GM21381 (cell line): Measurements from ENCODE around the gene DDX60.
A peak's percentile ranks its signal among the peaks of the same experiment; 100 is the strongest.

Experiments
- ATAC-seq: cut with Tn5 transposase; IDR thresholded peaks from one replicate; pipeline ENCODE4 v1.9.1; 2021; ENCODE audit warnings: mild to moderate bottlenecking, moderate library complexity; ENCODE audit not compliant: unreplicated experiment

DDX60 gene

DNA sequence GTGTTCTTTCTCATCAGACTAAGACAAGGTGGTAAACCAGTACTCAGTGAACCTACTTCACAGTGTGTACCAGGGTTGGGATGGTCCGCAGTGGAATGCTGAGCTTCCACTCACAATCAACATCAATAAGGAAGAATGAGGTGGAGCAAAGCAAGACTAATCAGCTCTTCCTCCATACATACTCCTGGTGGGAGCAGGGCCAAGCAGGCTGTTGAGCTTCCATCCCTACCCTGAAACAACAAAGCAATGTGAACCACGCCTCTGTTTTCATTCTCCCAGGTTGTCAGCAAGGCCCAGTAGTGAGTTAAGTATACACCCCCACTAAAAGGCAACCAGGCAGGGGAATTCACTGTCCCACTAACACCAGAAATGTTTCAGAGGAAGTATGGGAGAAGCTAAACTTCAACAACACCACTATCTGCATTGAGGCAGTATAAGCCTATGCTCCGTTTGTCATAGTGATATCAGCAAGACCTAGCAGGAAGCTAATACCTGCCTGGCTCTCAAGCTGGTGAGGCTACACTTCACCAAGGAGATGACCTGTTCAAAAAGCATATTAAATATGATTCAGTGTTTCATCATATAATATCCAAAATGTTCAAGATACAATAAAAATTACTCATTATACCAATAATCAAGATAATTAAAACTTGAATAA, 109.5 kb downstream of the DDX60 start:
- no peak for ATAC-seq

DNA sequence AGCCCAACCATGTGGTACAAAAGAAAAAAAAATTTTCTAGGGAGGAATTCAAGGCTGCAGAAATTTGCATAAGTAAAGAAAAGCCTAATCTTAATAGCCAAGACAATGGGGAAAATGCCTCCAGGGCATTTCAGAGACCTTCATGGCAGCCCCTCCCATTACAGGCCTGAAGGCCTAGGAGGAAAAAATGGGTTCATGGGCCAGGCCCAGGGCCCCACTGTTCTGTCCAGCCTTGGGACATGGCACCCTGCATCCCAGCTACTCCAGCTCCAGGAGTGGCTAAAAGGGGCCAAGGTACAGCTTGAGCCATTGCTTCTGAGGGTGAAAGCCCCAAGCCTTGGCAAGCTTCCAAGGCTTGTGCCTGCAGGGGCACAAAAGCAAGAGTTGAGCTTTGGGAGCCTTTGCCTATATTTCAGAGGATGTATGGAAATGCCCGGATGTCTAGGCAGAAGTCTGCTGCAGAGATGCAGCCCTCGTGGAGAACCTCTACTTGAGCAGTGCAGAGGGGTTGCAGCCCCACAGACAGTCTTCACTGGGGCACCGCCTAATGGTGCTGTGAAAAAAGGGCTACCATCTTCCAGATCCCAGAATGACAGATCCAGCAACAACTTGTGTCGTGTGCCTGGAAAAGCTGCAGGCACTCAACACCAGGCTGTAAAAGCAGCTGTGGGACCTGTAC, 115.2 kb downstream of the DDX60 start:
- no peak for ATAC-seq

DNA sequence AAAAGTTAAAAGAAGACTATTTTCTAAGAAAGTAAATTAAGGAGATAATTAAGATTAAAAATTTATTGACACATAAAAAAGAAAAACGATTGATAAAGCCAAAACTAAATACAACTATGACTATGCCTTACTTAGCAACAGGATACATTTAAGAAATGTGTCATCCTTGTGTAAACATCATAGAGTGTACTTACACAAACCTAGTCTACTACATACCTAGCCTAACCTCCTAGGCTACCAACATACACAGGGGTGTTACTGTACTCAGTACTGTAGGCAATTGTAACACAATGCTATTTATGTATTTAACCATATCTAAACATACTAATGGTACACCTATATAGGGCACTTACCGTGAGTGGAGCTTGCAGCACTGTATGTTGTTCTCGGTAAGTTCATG, 117.9 kb downstream of the DDX60 start:
- no peak for ATAC-seq

DNA sequence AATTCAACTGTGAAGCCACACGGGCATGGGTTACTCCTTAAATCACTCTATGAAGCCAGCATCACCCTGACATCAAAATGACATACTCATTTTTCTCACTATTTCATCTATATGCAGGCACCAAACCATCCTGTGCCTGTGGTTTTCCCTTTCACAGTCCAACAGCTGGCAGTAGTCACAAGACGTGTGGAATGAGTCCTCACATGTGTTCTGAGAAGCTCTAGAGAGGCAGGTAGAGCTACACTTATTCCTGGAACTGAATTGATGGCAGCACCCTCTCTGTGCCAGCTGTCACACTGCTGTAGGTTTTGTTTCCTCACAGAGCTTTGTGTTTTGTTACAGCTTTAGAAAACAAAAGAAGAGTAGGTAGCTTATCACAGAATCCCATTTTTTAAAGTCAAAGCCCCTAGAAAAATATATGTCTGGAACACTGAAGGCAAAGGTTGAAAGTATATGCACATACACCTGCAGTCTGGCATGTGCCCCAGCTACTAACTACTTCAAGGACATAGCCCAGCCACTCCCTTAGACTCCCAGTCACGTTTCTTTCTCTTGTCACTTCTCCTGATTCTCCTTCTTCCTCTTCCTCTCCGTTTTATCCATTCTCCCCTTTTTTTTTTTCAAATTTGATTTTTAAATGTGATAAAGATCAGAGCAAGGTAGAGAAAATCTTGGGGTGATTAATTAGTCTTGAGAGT, 119.1 kb downstream of the DDX60 start:
- ATAC-seq: no peak

DNA sequence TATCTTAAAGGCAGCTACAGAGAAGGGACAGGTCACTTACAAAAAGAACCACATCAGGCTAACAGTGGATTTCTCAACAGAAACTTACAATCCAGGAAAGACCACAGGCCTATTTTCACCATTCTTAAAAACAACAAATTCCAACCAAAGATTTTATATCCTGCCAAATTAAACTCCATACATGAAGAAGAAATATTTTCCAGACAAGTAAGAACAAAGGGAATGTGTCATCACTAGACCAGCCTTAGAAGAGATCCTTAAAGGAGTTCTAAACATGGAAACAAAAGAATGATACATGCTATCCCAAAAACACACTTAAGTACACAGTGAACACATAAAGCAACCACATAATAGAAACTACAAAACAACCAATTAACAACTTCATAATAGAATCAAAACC, 120.6 kb downstream of the DDX60 start:
- no peak for ATAC-seq

DNA sequence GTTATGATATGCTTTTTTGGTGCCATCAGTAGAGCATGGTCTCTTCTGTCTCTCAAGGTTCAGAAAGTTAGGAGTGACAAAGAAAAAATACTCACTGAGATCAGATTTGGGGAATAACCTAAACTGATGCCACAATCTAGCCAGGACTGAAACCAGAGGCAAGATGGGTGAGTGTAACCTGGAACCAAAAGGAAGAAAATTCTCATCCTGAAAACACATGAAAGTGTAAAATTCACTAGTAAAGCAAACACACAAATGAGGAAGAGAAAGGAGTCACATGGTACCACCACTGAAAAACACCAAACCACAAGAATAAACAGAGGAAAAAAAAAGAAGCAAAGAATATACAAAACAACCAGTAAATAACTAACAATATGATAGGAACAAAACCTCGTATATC, 129.8 kb downstream of the DDX60 start:
- peak; percentile 48 for ATAC-seq

DNA sequence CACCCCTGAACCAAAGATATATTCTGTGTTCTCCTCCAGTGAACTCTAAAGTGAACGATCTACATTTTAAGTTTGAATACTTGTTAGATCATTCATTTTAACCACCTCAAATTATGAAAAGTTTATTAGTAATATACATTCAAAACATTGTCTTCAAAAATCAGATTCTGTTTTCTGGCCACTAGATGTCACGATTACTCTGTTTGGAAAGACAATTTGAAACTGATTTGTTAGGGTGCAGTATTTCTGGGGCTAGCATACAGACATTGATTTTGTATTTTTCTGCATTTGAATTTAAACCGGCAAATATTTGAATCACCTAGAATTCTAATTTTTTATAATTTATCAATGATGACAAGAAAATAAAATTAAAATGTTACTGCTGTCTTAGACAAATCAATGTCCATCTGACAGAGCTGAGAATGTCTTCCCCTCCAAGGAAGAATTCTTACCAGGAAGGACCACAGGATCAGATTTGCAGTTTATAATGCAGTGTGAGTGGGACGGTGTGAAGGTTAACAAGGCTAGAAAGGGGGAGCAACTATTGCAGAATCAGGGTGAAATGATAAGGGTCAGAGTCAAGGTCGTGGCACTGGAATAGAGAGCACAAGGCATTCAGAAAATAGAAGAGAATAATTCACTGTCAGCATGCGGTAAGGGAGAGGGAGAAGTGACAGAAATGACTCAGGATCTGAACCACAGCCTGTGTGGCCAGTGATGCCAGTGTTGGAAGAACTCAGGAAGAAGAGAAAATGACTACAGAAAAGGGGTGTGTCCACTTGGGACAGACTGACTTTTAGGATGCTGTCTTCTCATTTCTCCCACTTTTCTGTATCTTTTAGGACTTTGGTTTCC, 134.6 kb downstream of the DDX60 start:
- no peak for ATAC-seq

DNA sequence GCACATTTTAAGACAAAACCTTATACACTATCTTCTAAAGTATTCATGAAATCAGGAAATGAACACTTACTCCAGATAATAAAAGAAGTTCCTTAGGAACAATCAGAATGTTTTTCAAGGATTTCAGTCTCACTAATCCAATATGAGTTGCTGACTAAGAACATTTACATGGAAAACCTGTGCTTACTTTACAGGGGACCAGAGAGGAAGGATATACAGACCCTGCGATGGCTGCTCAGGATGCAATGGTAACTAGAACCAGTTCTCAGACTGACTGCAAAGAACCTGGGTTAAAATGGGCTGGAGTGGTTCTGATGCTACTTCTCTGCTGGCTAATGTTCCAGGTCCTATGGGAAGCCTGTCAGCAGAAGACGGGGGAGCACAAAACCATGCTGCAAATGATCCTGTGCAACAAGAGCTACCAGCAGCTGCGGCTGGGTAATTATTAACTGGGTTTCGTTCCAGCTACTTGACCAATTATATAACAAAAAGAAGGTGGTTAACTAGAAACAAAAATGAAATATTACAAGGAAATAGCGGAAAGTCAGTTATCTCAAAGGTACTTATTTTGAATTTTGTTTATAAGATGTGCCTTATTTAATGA, 140.9 kb downstream of the DDX60 start:
- no peak for ATAC-seq

DNA sequence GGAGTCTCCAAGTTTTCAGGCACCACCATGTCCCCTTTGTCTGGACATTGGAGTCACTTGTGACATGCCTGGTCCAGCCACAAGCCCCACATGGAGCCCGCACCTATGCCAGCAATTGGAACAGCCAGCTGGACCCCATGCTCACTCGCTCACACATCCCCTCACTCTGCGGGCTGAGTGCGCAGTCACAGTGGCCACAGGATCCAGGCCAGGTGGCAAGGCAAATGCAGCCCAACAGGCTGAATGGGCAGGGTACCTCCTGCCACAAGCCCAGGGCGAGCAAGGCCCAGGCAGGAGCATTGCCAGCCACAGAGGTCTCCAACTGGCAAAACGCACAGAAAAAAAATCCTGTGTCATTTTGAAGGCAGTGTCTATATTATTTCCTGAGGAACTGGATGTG, 144.2 kb downstream of the DDX60 start:
- ATAC-seq: no peak

DNA sequence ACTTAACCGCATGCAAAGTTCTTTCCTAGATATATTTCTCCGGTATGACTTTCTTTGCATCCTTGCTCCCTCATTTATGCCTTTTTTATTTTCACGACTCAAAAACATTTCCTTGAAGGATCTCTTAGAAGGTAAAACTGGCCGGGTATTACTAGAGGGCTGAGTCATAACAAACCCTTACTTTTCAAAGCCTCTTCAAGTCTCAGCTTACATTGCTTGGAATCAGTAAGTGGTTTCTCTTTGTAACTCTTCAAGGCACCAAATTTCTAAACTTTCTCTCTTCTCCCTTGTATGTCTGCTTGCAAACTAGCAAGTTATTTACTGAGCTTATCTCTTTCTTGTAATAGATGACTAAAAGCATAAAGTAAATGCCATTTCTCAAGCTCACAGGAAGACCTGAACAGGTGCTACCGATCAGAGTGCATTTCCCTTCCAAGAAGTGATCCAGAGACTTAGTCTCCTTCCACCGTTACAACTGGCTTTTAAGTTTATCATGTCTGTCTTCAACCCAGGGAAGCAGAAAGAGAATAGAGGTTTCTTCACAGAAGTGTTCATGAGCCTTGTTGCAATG, 150.8 kb downstream of the DDX60 start:
- ATAC-seq: no peak
